Panc1 (cell line): ENCODE measurements around the gene COL23A1. TPM values are rescaled to one million over a fixed set of nuclear protein-coding genes. Genes with fewer than 3 reads are reported as not detected.

Experiments
- ATAC-seq: fragments of 200-7000 bp; cut with Tn5 transposase; 2 replicates; pipeline ENCODE4 v1.9.1; 2020; ENCODE audit warnings: mild to moderate bottlenecking, moderate library complexity
- BruUV-seq: library from RNA; stranded (reverse); fragments of 400-500 nt; replicated peaks from 2 replicates; lab custom pipeline; 2021; lab: Mats Ljungman, UMichigan
- CTCF ChIA-PET: fragments of 300-600 bp; sonication (Branson Sonifier 250); formaldehyde crosslinking; loops from one replicate; lab custom pipeline; 2022; ENCODE audit warnings: antibody characterized with exemption; lab: Charles Lee
- POLR2A ChIA-PET: fragments of 300-600 bp; sonication (Branson Sonifier 250); formaldehyde crosslinking; loops from one replicate; lab custom pipeline; 2022; ENCODE audit warnings: antibody characterized with exemption; lab: Charles Lee
- DNase-seq: peaks from one replicate; pipeline ENCODE4 v3.0.0-alpha.2; 2010; ENCODE audit warnings: low read depth, low spot score
- H3K27ac ChIP-seq: 2 replicates; pipeline ENCODE4 v1.5.1; 2011; ENCODE audit warnings: mild to moderate bottlenecking, low read length, inconsistent platforms
- H3K27me3 ChIP-seq: fragments of 200-500 bp; sonication (Bioruptor generic); 2 replicates; pipeline ENCODE4 v1.6.0; 2014; ENCODE audit warnings: low read length, inconsistent platforms; ENCODE audit not compliant: control insufficient read depth, insufficient read depth
- H3K36me3 ChIP-seq: fragments of 200-500 bp; sonication (Bioruptor generic); 2 replicates; pipeline ENCODE4 v1.5.1; 2014; ENCODE audit warnings: inconsistent platforms, mild to moderate bottlenecking, low read length, moderate library complexity; ENCODE audit not compliant: control insufficient read depth, insufficient read depth
- H3K4me1 ChIP-seq: 2 replicates; pipeline ENCODE4 v1.5.1; 2011; ENCODE audit warnings: inconsistent platforms, mild to moderate bottlenecking, low read length, moderate library complexity; ENCODE audit not compliant: control insufficient read depth, insufficient read depth
- H3K4me3 ChIP-seq, 2 experiments: 2 replicates each; pipeline ENCODE4 v1.5.1; 2011 to 2012; ENCODE audit warnings: low read depth in 2 of 2, low read length in 2 of 2, mild to moderate bottlenecking in 2 of 2, inconsistent platforms in 1 of 2, moderate library complexity in 1 of 2
- H3K9me3 ChIP-seq: fragments of 200-500 bp; sonication (Bioruptor generic); 2 replicates; pipeline ENCODE4 v1.5.1; 2014; ENCODE audit warnings: low read depth, mild to moderate bottlenecking, inconsistent platforms, low read length, moderate library complexity; ENCODE audit not compliant: control insufficient read depth, insufficient read depth
- CTCF ChIP-seq: fragments of 450-650 bp; IDR thresholded peaks from 2 replicates; pipeline ENCODE4 v1.5.1; 2017; ENCODE audit warnings: mild to moderate bottlenecking
- POLR2AphosphoS5 ChIP-seq: IDR thresholded peaks from 2 replicates; pipeline ENCODE4 v1.6.1; 2012; ENCODE audit warnings: mild to moderate bottlenecking, low read depth, low read length, moderate library complexity
- REST ChIP-seq, 2 experiments: IDR thresholded peaks; 2 replicates each; pipeline ENCODE4 v1.6.1; 2011 to 2012; ENCODE audit warnings: low read depth in 2 of 2, control low read depth in 1 of 2, low read length in 1 of 2, mild to moderate bottlenecking in 1 of 2, moderate library complexity in 1 of 2; ENCODE audit not compliant: insufficient read depth in 1 of 2
- SIN3A ChIP-seq: IDR thresholded peaks from 2 replicates; pipeline ENCODE4 v1.6.1; 2012; ENCODE audit warnings: low read depth, mild to moderate bottlenecking, low read length, moderate library complexity, borderline replicate concordance; ENCODE audit not compliant: insufficient read depth
- TCF7L2 ChIP-seq: IDR thresholded peaks from 2 replicates; pipeline ENCODE4 v1.6.1; 2011; ENCODE audit warnings: mild to moderate bottlenecking, low read depth, low read length, inconsistent platforms
- in situ Hi-C: cut with HindIII; loops from 2 replicates; pipeline ENCODE4 v1.10.0; 2016; ENCODE audit warnings: low sequenced_read_pairs, low pct_unique_long_range_greater_than_20kb
- intact Hi-C: fragments of 100-400 bp; cut with micrococcal nuclease; formaldehyde crosslinking; loops from one replicate; pipeline ENCODE4 v1.10.0; 2022; ENCODE audit not compliant: unreplicated experiment
- total RNA-seq: library from RNA; stranded (reverse); gene quantifications from one replicate; pipeline ENCODE4 v1.2.1, GENCODE V29; 2021; ENCODE audit not compliant: unreplicated experiment

COL23A1 gene
- total RNA-seq, 1 experiment from 2014 or later = 0.05 TPM

- no TSS peak for BruUV-seq
- ChIA-PET CTCF (no interaction called here), POLR2A (no interaction called here)
- no peak for ATAC-seq
- no peaks in the 10 kb centered on the region for H3K36me3 ChIP-seq
- DNase-seq = no peak
- H3K4me1 ChIP-seq = no peaks in the 10 kb centered on the region
- no peaks in the 10 kb centered on the region for H3K9me3 ChIP-seq
- no peak overlapping the region for H3K4me3 ChIP-seq
- intact Hi-C loops (no loop called here), in situ Hi-C loops (no loop called here)
- TF ChIP-seq REST (IDR thresholded peaks at IDR 0.05; ENCODE audit: insufficient read depth in 1 of 2, low read depth in 2 of 2, low read length in 1 of 2) (no peak), POLR2AphosphoS5 (no peak), SIN3A (no peak), CTCF (no peak), TCF7L2 (no peak)
- peaks cover 2% of the 10 kb centered on the region; the same call in 1 of the 2 replicates for H3K27me3 ChIP-seq
- no peak overlapping the region for H3K27ac ChIP-seq
Measured at GRCh38 chr5:178364326-178364675, 225.9 kb downstream of the COL23A1 start.

GRCh38 chr5:178363501-178364325 is 226.5 kb downstream of the COL23A1 start:
- no peak for DNase-seq
- Histone ChIP-seq H3K27ac (no peak overlapping the region), H3K4me1 (no peaks in the 10 kb centered on the region), H3K4me3 (no peak overlapping the region), H3K27me3 (peaks cover 2% of the 10 kb centered on the region; the same call in 1 of the 2 replicates), H3K36me3 (no peaks in the 10 kb centered on the region), H3K9me3 (no peaks in the 10 kb centered on the region)
- CTCF ChIA-PET = no interaction called here
- intact Hi-C loops = no loop called here
- TF ChIP-seq TCF7L2 = peak; percentile 35; the same call in 1 of the 2 replicates
- TF ChIP-seq CTCF = no peak
- in situ Hi-C loops = no loop called here
- BruUV-seq = no TSS peak
- ATAC-seq = no peak
- POLR2A ChIA-PET = interaction anchor here (0.6 kb wide), 1 partner anchor 221 kb away, joined by 9 read pairs; no protein-coding TSS in a partner anchor
